RWPE1 (cell line): ENCODE data around the gene RAB3GAP1.
"Not testable (repeated sequence)": the region's sequence is repeated elsewhere in the genome, so short reads cannot be mapped to it uniquely, and the experiment has no call there.

ENCODE experiments used
- CTCF ChIA-PET: fragments of 350-600 bp; sonication (Branson Sonifier 250); formaldehyde crosslinking; extraction: SDS; loops from one replicate; lab custom pipeline; 2021; lab: Yijun Ruan, JAX
- POLR2A ChIA-PET: fragments of 400-600 bp; formaldehyde crosslinking; extraction: SDS; loops from one replicate; lab custom pipeline; 2020; ENCODE audit warnings: antibody characterized with exemption; ENCODE audit not compliant: low non-redundant PET; lab: Yijun Ruan, JAX
- DNase-seq: peaks from one replicate; pipeline ENCODE4 v3.0.0; 2012; ENCODE audit warnings: low spot score
- H3K27ac ChIP-seq: fragments of 450-650 bp; 2 replicates; pipeline ENCODE4 v1.5.1; 2017
- TF ChIP-seq, protein P1 (sequence below): fragments of 450-650 bp; conservative IDR thresholded peaks from 2 replicates; pipeline ENCODE4 v1.5.1; 2017; ENCODE audit warnings: low read depth, mild to moderate bottlenecking

Gene RAB3GAP1

DNA sequence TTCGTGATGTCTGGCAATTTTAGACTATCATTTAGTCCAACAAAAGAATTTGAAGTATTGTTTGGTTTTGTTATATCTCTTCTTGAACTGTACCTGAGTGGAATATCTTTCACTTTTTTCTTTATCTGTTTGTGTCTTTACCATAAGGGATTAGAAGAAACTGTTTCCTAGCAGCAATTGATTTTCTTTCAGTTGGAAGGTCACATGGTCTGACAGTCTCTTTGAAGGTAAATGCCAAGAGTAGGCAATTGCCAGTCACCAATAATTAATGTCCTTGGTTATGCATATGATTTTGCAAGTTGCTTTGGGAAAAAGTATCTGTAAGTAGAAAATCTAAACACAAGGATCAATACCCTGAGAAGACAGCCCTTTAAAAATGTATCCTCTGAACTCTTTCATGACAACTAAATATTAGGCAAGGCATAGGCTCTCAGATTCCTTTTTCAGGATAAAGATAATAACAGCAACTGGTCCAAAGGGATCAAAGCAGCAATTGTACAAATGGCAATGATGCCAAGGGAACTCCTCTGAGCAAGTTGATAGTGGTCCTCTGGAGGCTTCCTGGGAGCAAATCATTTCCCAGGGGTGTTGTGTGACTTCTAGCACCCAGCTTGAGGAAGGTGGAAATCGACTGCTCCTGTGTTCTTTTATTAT lies 22.5 kb upstream of the RAB3GAP1 start:
- H3K27ac ChIP-seq = no peak overlapping the region
- TF ChIP-seq, protein P1, sequence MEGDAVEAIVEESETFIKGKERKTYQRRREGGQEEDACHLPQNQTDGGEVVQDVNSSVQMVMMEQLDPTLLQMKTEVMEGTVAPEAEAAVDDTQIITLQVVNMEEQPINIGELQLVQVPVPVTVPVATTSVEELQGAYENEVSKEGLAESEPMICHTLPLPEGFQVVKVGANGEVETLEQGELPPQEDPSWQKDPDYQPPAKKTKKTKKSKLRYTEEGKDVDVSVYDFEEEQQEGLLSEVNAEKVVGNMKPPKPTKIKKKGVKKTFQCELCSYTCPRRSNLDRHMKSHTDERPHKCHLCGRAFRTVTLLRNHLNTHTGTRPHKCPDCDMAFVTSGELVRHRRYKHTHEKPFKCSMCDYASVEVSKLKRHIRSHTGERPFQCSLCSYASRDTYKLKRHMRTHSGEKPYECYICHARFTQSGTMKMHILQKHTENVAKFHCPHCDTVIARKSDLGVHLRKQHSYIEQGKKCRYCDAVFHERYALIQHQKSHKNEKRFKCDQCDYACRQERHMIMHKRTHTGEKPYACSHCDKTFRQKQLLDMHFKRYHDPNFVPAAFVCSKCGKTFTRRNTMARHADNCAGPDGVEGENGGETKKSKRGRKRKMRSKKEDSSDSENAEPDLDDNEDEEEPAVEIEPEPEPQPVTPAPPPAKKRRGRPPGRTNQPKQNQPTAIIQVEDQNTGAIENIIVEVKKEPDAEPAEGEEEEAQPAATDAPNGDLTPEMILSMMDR = no peak
- no peak for DNase-seq
- POLR2A ChIA-PET = no interaction called here
- CTCF ChIA-PET = no interaction called here

DNA sequence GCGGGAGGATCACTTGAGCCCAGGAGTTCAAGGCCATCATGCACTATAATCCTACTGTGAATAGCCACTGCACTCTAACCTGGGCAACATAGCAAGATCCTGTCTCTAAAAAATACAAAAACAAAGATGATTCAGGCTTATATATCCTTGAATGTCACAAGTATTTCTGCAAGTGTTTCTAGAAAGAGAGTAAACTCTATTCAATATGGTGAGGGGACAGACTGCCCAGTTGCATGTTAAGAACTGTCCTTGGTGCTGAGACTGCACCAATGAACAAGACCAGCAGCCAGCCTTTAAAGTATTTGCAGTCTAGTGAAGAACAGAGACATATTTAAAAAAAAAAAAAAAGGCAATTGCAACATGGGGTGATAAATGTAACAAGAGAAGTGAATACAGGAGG lies 21.3 kb upstream of the RAB3GAP1 start:
- TF ChIP-seq, protein P1 = no peak
- peak; percentile 24 for DNase-seq
- H3K27ac ChIP-seq = no peak overlapping the region
- POLR2A ChIA-PET = no interaction called here
- CTCF ChIA-PET = no interaction called here

DNA sequence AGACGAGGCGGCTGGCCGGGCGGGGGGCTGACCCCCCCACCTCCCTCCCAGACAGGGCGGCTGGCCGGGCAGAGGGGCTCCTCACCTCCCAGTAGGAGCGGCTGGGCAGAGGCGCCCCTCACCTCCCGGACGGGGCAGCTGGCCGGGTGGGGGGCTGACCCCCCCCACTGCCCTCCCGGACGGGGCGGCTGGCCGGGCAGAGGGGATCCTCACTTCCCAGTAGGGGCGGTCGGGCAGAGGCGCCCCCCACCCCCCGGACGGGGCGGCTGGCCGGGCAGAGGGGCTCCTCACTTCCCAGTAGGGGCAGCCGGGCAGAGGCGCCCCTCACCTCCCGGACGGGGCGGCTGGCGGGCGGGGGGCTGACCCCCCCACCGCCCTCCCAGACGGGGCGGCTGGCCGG lies 18.9 kb upstream of the RAB3GAP1 start:
- POLR2A ChIA-PET, H3K27ac ChIP-seq, CTCF ChIA-PET, DNase-seq: not testable (repeated sequence)

DNA sequence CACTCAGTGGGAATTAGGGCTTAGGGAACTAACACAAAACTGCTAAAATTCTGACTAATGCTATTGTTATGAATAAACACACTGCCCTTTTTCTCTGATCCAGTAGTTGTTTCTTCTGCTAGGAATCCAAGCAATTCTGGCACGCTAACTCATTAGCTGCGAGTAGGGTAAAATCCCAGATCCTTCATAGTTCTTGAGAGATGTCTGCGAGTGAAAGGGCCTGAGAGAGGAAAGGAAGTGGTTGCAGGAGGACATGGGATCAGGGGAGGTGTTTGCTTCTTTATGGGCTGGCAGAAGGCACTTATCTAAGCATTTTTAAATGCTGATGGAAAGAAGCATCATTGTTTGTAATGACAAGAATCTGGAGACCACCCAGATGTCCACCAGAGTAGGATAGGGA lies 14.3 kb upstream of the RAB3GAP1 start:
- CTCF ChIA-PET = interaction anchor here (0.6 kb wide), 1 partner anchor 11 kb away, joined by 3 read pairs; no protein-coding TSS in a partner anchor
- POLR2A ChIA-PET = no interaction called here
- H3K27ac ChIP-seq = no peak overlapping the region
- TF ChIP-seq, protein P1 = no peak
- no peak for DNase-seq

GRCh38 chr2:135043345-135043744 lies 8.7 kb upstream of the RAB3GAP1 start:
- POLR2A ChIA-PET = no interaction called here
- CTCF ChIA-PET = no interaction called here
- no peak overlapping the region for H3K27ac ChIP-seq
- TF ChIP-seq, protein P1 = no peak
- no peak for DNase-seq

- TF ChIP-seq, protein P1 = no peak
- ChIA-PET POLR2A (no interaction called here), CTCF (no interaction called here)
Observed at GRCh38 chr2:135047300-135047699, 4.8 kb upstream of the RAB3GAP1 start, which contains the start of gene MAP3K19. TSS of gene MAP3K19 (minus strand) at chr2:135047447. CDS start at chr2:135024647, 22,800 bp downstream.

DNA sequence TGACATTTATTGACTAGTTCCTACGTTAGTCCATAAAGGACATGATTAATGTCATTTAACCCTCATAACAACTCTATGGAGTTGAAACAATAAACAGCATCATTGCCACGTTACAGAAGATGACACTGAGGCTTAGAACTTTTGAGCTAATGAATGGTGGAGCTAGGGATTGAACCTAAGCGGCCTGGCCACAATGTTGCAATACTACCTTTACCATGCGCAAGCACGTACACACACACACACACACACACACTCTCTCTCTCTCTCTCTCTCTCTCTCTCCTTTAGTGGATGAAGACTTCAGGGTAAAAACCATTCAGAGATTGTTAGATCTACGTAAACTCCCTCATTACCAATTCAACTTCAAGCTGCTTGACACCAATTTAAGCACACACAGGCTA lies 4.0 kb upstream of the RAB3GAP1 start:
- ChIA-PET POLR2A (no interaction called here), CTCF (interaction anchor here (0.6 kb wide), 2 partner anchors 10 to 618 kb away, joined by 3 read pairs; no protein-coding TSS in a partner anchor)
- no peak for DNase-seq
- TF ChIP-seq, protein P1 = no peak
- H3K27ac ChIP-seq = no peak overlapping the region

More at GRCh38 chr2:135047300-135047699, 4.8 kb upstream of the RAB3GAP1 start, which contains the start of gene MAP3K19:
- no peak for DNase-seq
- no peak within 1 kb of the TSS for H3K27ac ChIP-seq
